CD8-positive, alpha-beta memory T cell (primary cell): ENCODE measurements around the gene SPDYE2B. TPM values are rescaled to one million over a fixed set of nuclear protein-coding genes. Genes with fewer than 3 reads are reported as not detected.
"Not testable (repeated sequence)": the region's sequence is repeated elsewhere in the genome, so short reads cannot be mapped to it uniquely, and the experiment has no call there.

Experiments used
- CTCF ChIA-PET: fragments of 350-600 bp; sonication (Branson Sonifier 250); formaldehyde crosslinking; loops from one replicate; lab custom pipeline; 2021; ENCODE audit warnings: antibody characterized with exemption; lab: Charles Lee
- POLR2A ChIA-PET: fragments of 350-600 bp; sonication (Branson Sonifier 250); formaldehyde crosslinking; loops from one replicate; lab custom pipeline; 2021; ENCODE audit warnings: antibody characterized with exemption; lab: Charles Lee
- DNase-seq, 5 donors: peaks; one replicate each; pipeline versions ENCODE4 v3.0.0 to v3.0.0-alpha.2; 2020 to 2022; ENCODE audit warnings: mixed read lengths in 1 of 5
- H3K27ac ChIP-seq: one replicate; pipeline ENCODE4 v1.7.0; 2013; ENCODE audit warnings: low read depth, mild to moderate bottlenecking, low read length, moderate library complexity
- H3K27me3 ChIP-seq: 2 replicates; pipeline ENCODE4 v1.7.0; 2013; ENCODE audit warnings: low read length, mild to moderate bottlenecking; ENCODE audit not compliant: insufficient read depth, poor library complexity, severe bottlenecking
- H3K36me3 ChIP-seq: 2 replicates; pipeline ENCODE4 v1.7.0; 2013; ENCODE audit warnings: mild to moderate bottlenecking, low read length, moderate library complexity; ENCODE audit not compliant: insufficient read depth
- H3K4me1 ChIP-seq: 2 replicates; pipeline ENCODE4 v1.7.0; 2013; ENCODE audit warnings: mild to moderate bottlenecking, low read length, moderate library complexity; ENCODE audit not compliant: insufficient read depth
- H3K4me3 ChIP-seq: 2 replicates; pipeline ENCODE4 v1.7.0; 2013; ENCODE audit warnings: mild to moderate bottlenecking, low read length
- H3K9me3 ChIP-seq: 2 replicates; pipeline ENCODE4 v1.7.0; 2013; ENCODE audit warnings: mild to moderate bottlenecking, low read length
- H3K27ac Mint-ChIP-seq, 8 donors: one replicate each; pipeline ENCODE4 v1.8.0; 2020 to 2021; ENCODE audit warnings: mixed read lengths in 8 of 8, mild to moderate bottlenecking in 6 of 8, inconsistent platforms in 3 of 8, moderate library complexity in 3 of 8
- H3K27me3 Mint-ChIP-seq, 2 donors: one replicate each; pipeline ENCODE4 v1.8.0; 2020 to 2021; ENCODE audit warnings: mixed read lengths in 2 of 2, mild to moderate bottlenecking in 1 of 2, moderate library complexity in 1 of 2
- H3K36me3 Mint-ChIP-seq, 3 donors: one replicate each; pipeline ENCODE4 v1.8.0; 2020 to 2021; ENCODE audit warnings: mixed read lengths in 3 of 3, inconsistent platforms in 1 of 3, mild to moderate bottlenecking in 1 of 3
- H3K4me1 Mint-ChIP-seq, 3 donors: one replicate each; pipeline ENCODE4 v1.8.0; 2020 to 2021; ENCODE audit warnings: mixed read lengths in 3 of 3, inconsistent platforms in 1 of 3, mild to moderate bottlenecking in 1 of 3
- H3K4me3 Mint-ChIP-seq, 7 donors: one replicate each; pipeline ENCODE4 v1.8.0; 2020 to 2021; ENCODE audit warnings: mixed read lengths in 7 of 7, mild to moderate bottlenecking in 6 of 7, moderate library complexity in 4 of 7, inconsistent platforms in 2 of 7
- H3K9me3 Mint-ChIP-seq, 5 donors: one replicate each; pipeline ENCODE4 v1.8.0; 2020 to 2022; ENCODE audit warnings: mixed read lengths in 5 of 5, mild to moderate bottlenecking in 3 of 5, moderate library complexity in 2 of 5, inconsistent platforms in 1 of 5
- polyA plus RNA-seq: library from polyadenylated mRNA; unstranded; fragments of 300-500 nt; fragmentation: Illumina TruSeq; gene quantifications from one replicate; pipeline ENCODE4 v1.2.3, GENCODE V29; 2021
- total RNA-seq, 2 experiments: library from RNA; stranded (reverse); gene quantifications; one replicate each; pipeline ENCODE4 v1.2.3, GENCODE V29; 2021

SPDYE2B gene
- total and polyA plus RNA-seq, 3 experiments from 2014 or later, result 0.28 TPM; not detected in 2

GRCh38 chr7:102613575-102614345 lies 36.4 kb upstream of the SPDYE2B start:
- H3K36me3 Mint-ChIP-seq, H3K27ac ChIP-seq, H3K27me3 Mint-ChIP-seq, H3K9me3 Mint-ChIP-seq, H3K9me3 ChIP-seq, H3K27me3 ChIP-seq, H3K4me3 Mint-ChIP-seq, POLR2A ChIA-PET, CTCF ChIA-PET, H3K36me3 ChIP-seq, H3K4me1 ChIP-seq, H3K4me1 Mint-ChIP-seq, H3K4me3 ChIP-seq, H3K27ac Mint-ChIP-seq, DNase-seq: not testable (repeated sequence)

GRCh38 chr7:102614346-102614697 lies 35.8 kb upstream of the SPDYE2B start:
- H3K27ac ChIP-seq, H3K4me3 ChIP-seq, H3K36me3 ChIP-seq, H3K9me3 Mint-ChIP-seq, CTCF ChIA-PET, POLR2A ChIA-PET, H3K4me1 Mint-ChIP-seq, H3K36me3 Mint-ChIP-seq, H3K27ac Mint-ChIP-seq, DNase-seq, H3K4me1 ChIP-seq, H3K27me3 Mint-ChIP-seq, H3K27me3 ChIP-seq, H3K4me3 Mint-ChIP-seq, H3K9me3 ChIP-seq: not testable (repeated sequence)

- H3K27me3 ChIP-seq, H3K4me3 ChIP-seq, H3K4me1 Mint-ChIP-seq, POLR2A ChIA-PET, H3K9me3 Mint-ChIP-seq, CTCF ChIA-PET, H3K36me3 Mint-ChIP-seq, H3K27ac ChIP-seq, H3K4me1 ChIP-seq, H3K36me3 ChIP-seq, DNase-seq, H3K4me3 Mint-ChIP-seq, H3K27me3 Mint-ChIP-seq, H3K27ac Mint-ChIP-seq, H3K9me3 ChIP-seq: not testable (repeated sequence)
Observed at GRCh38 chr7:102614873-102615272, 35.2 kb upstream of the SPDYE2B start.

- H3K36me3 Mint-ChIP-seq, CTCF ChIA-PET, H3K4me3 Mint-ChIP-seq, H3K4me1 ChIP-seq, H3K36me3 ChIP-seq, H3K27ac Mint-ChIP-seq, H3K9me3 Mint-ChIP-seq, H3K27ac ChIP-seq, H3K4me3 ChIP-seq, DNase-seq, H3K9me3 ChIP-seq, H3K27me3 ChIP-seq, POLR2A ChIA-PET, H3K27me3 Mint-ChIP-seq, H3K4me1 Mint-ChIP-seq: not testable (repeated sequence)
Observed at GRCh38 chr7:102615930-102616329, 34.2 kb upstream of the SPDYE2B start.

GRCh38 chr7:102616507-102617125 lies 33.5 kb upstream of the SPDYE2B start, which contains the start of gene RASA4:
Gene RASA4 (minus strand): TSS chr7:102616756. CDS start chr7:102616689, 67 bp downstream.
- H3K36me3 Mint-ChIP-seq, H3K27me3 Mint-ChIP-seq, H3K4me1 Mint-ChIP-seq, H3K27me3 ChIP-seq, H3K9me3 ChIP-seq, CTCF ChIA-PET, POLR2A ChIA-PET, H3K9me3 Mint-ChIP-seq, H3K27ac Mint-ChIP-seq, H3K27ac ChIP-seq, H3K36me3 ChIP-seq, H3K4me1 ChIP-seq, H3K4me3 ChIP-seq: not testable (repeated sequence)
- H3K4me3 Mint-ChIP-seq, result peak within 1 kb of the TSS in 4 of 7 donors; percentile 37 to 86 (median 54)
- peak; percentile 26 to 65 (median 37) for DNase-seq

- H3K27me3 Mint-ChIP-seq, H3K4me1 Mint-ChIP-seq, CTCF ChIA-PET, H3K27ac ChIP-seq, H3K4me1 ChIP-seq, H3K36me3 ChIP-seq, H3K27me3 ChIP-seq, H3K36me3 Mint-ChIP-seq, H3K4me3 ChIP-seq, DNase-seq, H3K4me3 Mint-ChIP-seq, H3K9me3 ChIP-seq, H3K9me3 Mint-ChIP-seq, POLR2A ChIA-PET, H3K27ac Mint-ChIP-seq: not testable (repeated sequence)
Observed at GRCh38 chr7:102618122-102618521, 32.0 kb upstream of the SPDYE2B start.

GRCh38 chr7:102627271-102627904 lies 22.7 kb upstream of the SPDYE2B start:
- H3K4me3 ChIP-seq, H3K9me3 ChIP-seq, H3K27ac Mint-ChIP-seq, H3K27me3 Mint-ChIP-seq, H3K27ac ChIP-seq, H3K36me3 Mint-ChIP-seq, POLR2A ChIA-PET, DNase-seq, CTCF ChIA-PET, H3K27me3 ChIP-seq, H3K9me3 Mint-ChIP-seq, H3K4me3 Mint-ChIP-seq, H3K36me3 ChIP-seq, H3K4me1 Mint-ChIP-seq, H3K4me1 ChIP-seq: not testable (repeated sequence)

GRCh38 chr7:102630622-102631021 lies 19.5 kb upstream of the SPDYE2B start:
- POLR2A ChIA-PET, H3K4me1 Mint-ChIP-seq, H3K4me1 ChIP-seq, H3K4me3 Mint-ChIP-seq, H3K27ac ChIP-seq, H3K4me3 ChIP-seq, H3K36me3 Mint-ChIP-seq, H3K27me3 ChIP-seq, CTCF ChIA-PET, H3K36me3 ChIP-seq, H3K27ac Mint-ChIP-seq, H3K9me3 Mint-ChIP-seq, H3K27me3 Mint-ChIP-seq, H3K9me3 ChIP-seq, DNase-seq: not testable (repeated sequence)
